SK-N-SH (cell line): ENCODE results near the gene PLD1. TPM values are rescaled to one million over a fixed set of nuclear protein-coding genes. Genes with fewer than 3 reads are reported as not detected.

ENCODE experiments used
- CTCF ChIA-PET: fragments of 300-600, 350-600 bp; formaldehyde crosslinking; extraction: SDS; loops from one replicate; lab custom pipeline; 2021; lab: Yijun Ruan, JAX
- POLR2A ChIA-PET: fragments of 350-600 bp; sonication (Branson Sonifier 250); formaldehyde crosslinking; extraction: SDS; loops from one replicate; lab custom pipeline; 2020; ENCODE audit warnings: antibody characterized with exemption, inconsistent platforms; lab: Yijun Ruan, JAX
- DNase-seq: peaks from one replicate; pipeline ENCODE4 v3.0.0; 2012
- H2AFZ ChIP-seq: fragments of 200-600 bp; sonication (generic); 2 replicates; pipeline ENCODE4 v1.8.1; 2016; ENCODE audit warnings: antibody characterized with exemption, mild to moderate bottlenecking, low read depth
- H3F3A ChIP-seq: fragments of 200-600 bp; sonication (generic); replicated peaks from 2 replicates; pipeline ENCODE3; 2016; ENCODE audit warnings: antibody characterized with exemption, mild to moderate bottlenecking; ENCODE audit not compliant: insufficient read depth
- H3K27ac ChIP-seq, 2 experiments: fragments of 200-500 bp in 1 of 2; fragments of 200-600 bp in 1 of 2; sonication (Bioruptor generic) in 1 of 2; sonication (generic), shearing (Covaris generic) in 1 of 2; 2 replicates each; pipeline versions ENCODE4 v1.5.1 to v1.6.1; 2014 to 2016; ENCODE audit warnings: low read depth in 2 of 2, inconsistent platforms in 1 of 2, low read length in 1 of 2, mild to moderate bottlenecking in 1 of 2, mixed read lengths in 1 of 2
- H3K27me3 ChIP-seq: fragments of 200-600 bp; sonication (generic), shearing (Covaris generic); 2 replicates; pipeline ENCODE4 v1.6.1; 2016; ENCODE audit warnings: mixed run types; ENCODE audit not compliant: insufficient read depth
- H3K36me3 ChIP-seq, 2 experiments: fragments of 200-500 bp in 1 of 2; fragments of 200-600 bp in 1 of 2; sonication (Bioruptor generic) in 1 of 2; sonication (generic) in 1 of 2; replicated peaks in 1 of 2; 2 replicates each; pipeline versions ENCODE3 to v1.5.1; 2014 to 2016; ENCODE audit warnings: low read length in 1 of 2, mild to moderate bottlenecking in 1 of 2; ENCODE audit not compliant: insufficient read depth in 2 of 2, control insufficient read depth in 1 of 2
- H3K4me1 ChIP-seq, 2 experiments: fragments of 200-500 bp in 1 of 2; fragments of 200-600 bp in 1 of 2; sonication (Bioruptor generic) in 1 of 2; sonication (generic), shearing (Covaris generic) in 1 of 2; 2 replicates each; pipeline versions ENCODE4 v1.5.1 to v1.6.1; 2014 to 2016; ENCODE audit warnings: low read depth in 1 of 2, low read length in 1 of 2, mixed run types in 1 of 2; ENCODE audit not compliant: insufficient read depth in 2 of 2, control insufficient read depth in 1 of 2
- H3K4me2 ChIP-seq: fragments of 200-600 bp; sonication (generic), shearing (Covaris generic); 2 replicates; pipeline ENCODE4 v1.6.1; 2017; ENCODE audit warnings: mixed run types
- H3K4me3 ChIP-seq, 2 experiments: fragments of 200-500 bp in 1 of 2; fragments of 200-600 bp in 1 of 2; sonication (Bioruptor generic) in 1 of 2; sonication (generic), shearing (Covaris generic) in 1 of 2; 2 replicates each; pipeline versions ENCODE4 v1.5.1 to v1.8.1; 2014 to 2016; ENCODE audit warnings: low read depth in 2 of 2, inconsistent platforms in 1 of 2, low read length in 1 of 2, mild to moderate bottlenecking in 1 of 2, mixed read lengths in 1 of 2, moderate library complexity in 1 of 2
- H3K79me2 ChIP-seq: fragments of 200-600 bp; sonication (generic); 2 replicates; pipeline ENCODE4 v1.8.1; 2017; ENCODE audit warnings: mild to moderate bottlenecking; ENCODE audit not compliant: insufficient read depth
- H3K9ac ChIP-seq: fragments of 200-600 bp; sonication (generic); 2 replicates; pipeline ENCODE4 v1.6.1; 2017; ENCODE audit warnings: mixed run types
- H3K9me2 ChIP-seq: fragments of 200-600 bp; sonication (generic); 2 replicates; pipeline ENCODE4 v1.6.1; 2017; ENCODE audit warnings: mixed run types
- H3K9me3 ChIP-seq: fragments of 200-600 bp; sonication (generic); 2 replicates; pipeline ENCODE4 v1.6.1; 2017; ENCODE audit warnings: mixed run types, mild to moderate bottlenecking, moderate library complexity
- H4K20me1 ChIP-seq: fragments of 200-600 bp; sonication (generic); 2 replicates; pipeline ENCODE4 v1.6.1; 2017; ENCODE audit warnings: mild to moderate bottlenecking, mixed run types; ENCODE audit not compliant: insufficient read depth
- EZH2phosphoT487 ChIP-seq: fragments of 200-600 bp; sonication (generic); IDR thresholded peaks from 2 replicates; pipeline ENCODE4 v1.6.1; 2017; ENCODE audit warnings: low read depth, mixed run types, mild to moderate bottlenecking, antibody characterized with exemption, moderate library complexity, borderline replicate concordance
- FOXJ3 ChIP-seq: sonication (generic); formaldehyde crosslinking; IDR thresholded peaks from 2 replicates; pipeline ENCODE4 v1.5.1; 2020; ENCODE audit warnings: mild to moderate bottlenecking, missing genetic modification reagents
- GABPA ChIP-seq: IDR thresholded peaks from 2 replicates; pipeline ENCODE4 v1.4.0; 2012; ENCODE audit warnings: low read depth, mild to moderate bottlenecking
- GATA2 ChIP-seq: sonication (generic); formaldehyde crosslinking; IDR thresholded peaks from 2 replicates; pipeline ENCODE4 v1.5.0; 2020; ENCODE audit warnings: mild to moderate bottlenecking, missing genetic modification reagents
- IRF3 ChIP-seq: fragments of 150-350 bp; IDR thresholded peaks from 2 replicates; pipeline ENCODE4 v1.6.1; 2016; ENCODE audit warnings: mild to moderate bottlenecking, low read depth, low read length
- MEF2A ChIP-seq: IDR thresholded peaks from 2 replicates; pipeline ENCODE4 v1.4.0; 2012; ENCODE audit warnings: low read depth, borderline replicate concordance
- NRF1 ChIP-seq: IDR thresholded peaks from 2 replicates; pipeline ENCODE4 v1.6.1; 2012; ENCODE audit warnings: low read depth, mild to moderate bottlenecking, low read length
- RFX5 ChIP-seq: IDR thresholded peaks from 2 replicates; pipeline ENCODE4 v1.6.1; 2012; ENCODE audit warnings: mild to moderate bottlenecking, improper control_type of control experiment, low read length
- SIN3A ChIP-seq: IDR thresholded peaks from 2 replicates; pipeline ENCODE4 v1.6.1; 2012; ENCODE audit warnings: low read depth, mild to moderate bottlenecking, low read length, moderate library complexity, borderline replicate concordance
- SMC3 ChIP-seq: IDR thresholded peaks from 2 replicates; pipeline ENCODE4 v1.6.1; 2012; ENCODE audit warnings: low read depth, low read length, improper control_type of control experiment
- TAF1 ChIP-seq: IDR thresholded peaks from 2 replicates; pipeline ENCODE4 v1.6.1; 2012; ENCODE audit warnings: low read depth, mild to moderate bottlenecking, low read length, moderate library complexity, borderline replicate concordance
- TCF12 ChIP-seq: IDR thresholded peaks from 2 replicates; pipeline ENCODE4 v1.4.0; 2012
- USF1 ChIP-seq: IDR thresholded peaks from 2 replicates; pipeline ENCODE4 v1.4.0; 2012; ENCODE audit warnings: low read depth, borderline replicate concordance
- YY1 ChIP-seq: IDR thresholded peaks from 2 replicates; pipeline ENCODE4 v1.4.0; 2012; ENCODE audit warnings: low read depth, mild to moderate bottlenecking
- WGBS: methylation state at CpG from one replicate; pipeline ENCODE4 v1.1.6; 2017; ENCODE audit warnings: low lambda C conversion rate; 5-methylcytosine and 5-hydroxymethylcytosine counted together
- polyA plus RNA-seq, 3 experiments: library from polyadenylated mRNA; depleted of rRNA; stranded (reverse); fragments of >200 nt; gene quantifications; 2 replicates each; pipeline ENCODE4 v1.2.3, GENCODE V29; 2012
- TF ChIP-seq, protein P1 (sequence below): IDR thresholded peaks from 2 replicates; pipeline ENCODE4 v1.4.0; 2012; ENCODE audit warnings: low read depth, borderline replicate concordance
- TF ChIP-seq, protein P2 (sequence below): fragments of 150-350 bp; IDR thresholded peaks from 2 replicates; pipeline ENCODE4 v1.6.1; 2017; ENCODE audit warnings: antibody characterized with exemption, low read length, low read depth, borderline replicate concordance

Gene PLD1
- polyA plus RNA-seq, 1 of the 3 experiments (the other 2 are of a cell fraction): 6.2 TPM

DNA sequence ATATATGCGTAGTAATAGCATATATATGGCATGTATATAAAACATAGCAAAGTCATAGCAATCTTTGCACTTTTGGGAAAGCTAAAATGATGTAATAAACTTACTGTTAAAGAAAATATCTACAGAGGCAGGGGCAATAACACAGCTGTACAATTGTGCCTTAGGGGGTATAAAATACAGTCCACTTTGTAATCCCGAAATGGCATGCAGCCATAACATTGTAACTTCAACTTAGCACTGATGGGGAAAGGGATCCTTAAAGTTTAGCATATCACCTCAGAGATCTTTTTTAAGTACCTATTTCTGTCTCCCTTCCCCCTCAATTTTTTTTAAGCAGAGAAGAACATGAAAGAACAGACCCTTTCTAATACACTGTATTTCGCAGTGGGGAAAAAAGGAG lies 40.8 kb downstream of the PLD1 start:
- Histone ChIP-seq H3F3A (no peaks in the 10 kb centered on the region), H3K9ac (no peak overlapping the region), H3K27me3 (no peaks in the 10 kb centered on the region), H3K36me3 (no peaks in the 10 kb centered on the region), H3K9me2 (no peaks in the 10 kb centered on the region), H3K9me3 (no peaks in the 10 kb centered on the region)
- no peak for DNase-seq
- POLR2A ChIA-PET: no interaction called here
- TF ChIP-seq GATA2 (CRISPR knock-in tag): no peak
- no peak for TF ChIP-seq USF1
- TF ChIP-seq MEF2A: no peak
- no peak for TF ChIP-seq NRF1
- TF ChIP-seq SMC3: no peak
- no peak for TF ChIP-seq FOXJ3
- no peak for TF ChIP-seq IRF3
- TF ChIP-seq GABPA: no peak
- no peak for TF ChIP-seq TAF1
- TF ChIP-seq TCF12: no peak
- TF ChIP-seq EZH2phosphoT487: no peak
- no peak for TF ChIP-seq RFX5
- TF ChIP-seq, all 33 proteins: peak for 0
- no peak overlapping the region for H3K4me3 ChIP-seq
- no peak overlapping the region for H3K27ac ChIP-seq
- no peak overlapping the region for H3K4me2 ChIP-seq
- no peaks in the 10 kb centered on the region for H4K20me1 ChIP-seq
- no peak overlapping the region for H2AFZ ChIP-seq
- peaks cover 0 to 11% of the 10 kb centered on the region in 2 experiments; a peak in 2 of 4 replicates for H3K4me1 ChIP-seq
- H3K79me2 ChIP-seq: no peaks in the 10 kb centered on the region
- CTCF ChIA-PET: interaction anchor here (0.6 to 4.5 kb wide), 4 partner anchors 60 to 812 kb away, joined by 3 to 64 read pairs (median 4); no protein-coding TSS in a partner anchor
- WGBS: 92% methylated on average over 3 of the region's 3 CpGs

GRCh38 chr3:171768986-171769385 lies 41.3 kb downstream of the PLD1 start:
- Histone ChIP-seq H3K9me3 (no peaks in the 10 kb centered on the region), H3K4me3 (no peak overlapping the region), H3K27me3 (no peaks in the 10 kb centered on the region), H3F3A (no peaks in the 10 kb centered on the region), H3K27ac (no peak overlapping the region), H2AFZ (no peak overlapping the region), H3K9ac (no peak overlapping the region), H4K20me1 (no peaks in the 10 kb centered on the region), H3K4me1 (peaks cover 0 to 11% of the 10 kb centered on the region in 2 experiments; a peak in 2 of 4 replicates), H3K79me2 (no peaks in the 10 kb centered on the region), H3K36me3 (no peaks in the 10 kb centered on the region), H3K4me2 (no peak overlapping the region), H3K9me2 (no peaks in the 10 kb centered on the region)
- CTCF ChIA-PET: interaction anchor here (0.6 to 2.1 kb wide), 2 partner anchors 61 to 812 kb away, joined by 3 to 6 read pairs; no protein-coding TSS in a partner anchor
- TF ChIP-seq SIN3A (no peak), EZH2phosphoT487 (no peak), SMC3 (no peak), YY1 (no peak), FOXJ3 (no peak), TAF1 (no peak), USF1 (no peak)
- TF ChIP-seq, protein P1, sequence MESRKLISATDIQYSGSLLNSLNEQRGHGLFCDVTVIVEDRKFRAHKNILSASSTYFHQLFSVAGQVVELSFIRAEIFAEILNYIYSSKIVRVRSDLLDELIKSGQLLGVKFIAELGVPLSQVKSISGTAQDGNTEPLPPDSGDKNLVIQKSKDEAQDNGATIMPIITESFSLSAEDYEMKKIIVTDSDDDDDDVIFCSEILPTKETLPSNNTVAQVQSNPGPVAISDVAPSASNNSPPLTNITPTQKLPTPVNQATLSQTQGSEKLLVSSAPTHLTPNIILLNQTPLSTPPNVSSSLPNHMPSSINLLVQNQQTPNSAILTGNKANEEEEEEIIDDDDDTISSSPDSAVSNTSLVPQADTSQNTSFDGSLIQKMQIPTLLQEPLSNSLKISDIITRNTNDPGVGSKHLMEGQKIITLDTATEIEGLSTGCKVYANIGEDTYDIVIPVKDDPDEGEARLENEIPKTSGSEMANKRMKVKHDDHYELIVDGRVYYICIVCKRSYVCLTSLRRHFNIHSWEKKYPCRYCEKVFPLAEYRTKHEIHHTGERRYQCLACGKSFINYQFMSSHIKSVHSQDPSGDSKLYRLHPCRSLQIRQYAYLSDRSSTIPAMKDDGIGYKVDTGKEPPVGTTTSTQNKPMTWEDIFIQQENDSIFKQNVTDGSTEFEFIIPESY: no peak
- TF ChIP-seq, protein P2, sequence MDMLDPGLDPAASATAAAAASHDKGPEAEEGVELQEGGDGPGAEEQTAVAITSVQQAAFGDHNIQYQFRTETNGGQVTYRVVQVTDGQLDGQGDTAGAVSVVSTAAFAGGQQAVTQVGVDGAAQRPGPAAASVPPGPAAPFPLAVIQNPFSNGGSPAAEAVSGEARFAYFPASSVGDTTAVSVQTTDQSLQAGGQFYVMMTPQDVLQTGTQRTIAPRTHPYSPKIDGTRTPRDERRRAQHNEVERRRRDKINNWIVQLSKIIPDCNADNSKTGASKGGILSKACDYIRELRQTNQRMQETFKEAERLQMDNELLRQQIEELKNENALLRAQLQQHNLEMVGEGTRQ: no peak
- whole genome bisulfite sequencing: 60% methylated on average over 4 of the region's 4 CpGs
- POLR2A ChIA-PET: no interaction called here
- DNase-seq: no peak
